LNCAP (cell line): ENCODE measurements around the gene SLC4A1AP.

Experiments
- CTCF ChIP-seq: fragments of 450-650 bp; IDR thresholded peaks from 2 replicates; pipeline ENCODE4 v1.5.1; 2017; ENCODE audit warnings: mild to moderate bottlenecking

Gene SLC4A1AP

GRCh38 chr2:27709960-27710575, 46.4 kb downstream of the SLC4A1AP start:
- no peak for TF ChIP-seq CTCF

GRCh38 chr2:27710640-27711430, 47.1 kb downstream of the SLC4A1AP start:
- TF ChIP-seq CTCF, result no peak

- no peak for TF ChIP-seq CTCF
Observed at GRCh38 chr2:27711804-27712203, 48.1 kb downstream of the SLC4A1AP start.

GRCh38 chr2:27712522-27712921, 48.8 kb downstream of the SLC4A1AP start:
- TF ChIP-seq CTCF, result no peak

- TF ChIP-seq CTCF, result no peak
Observed at GRCh38 chr2:27713201-27713600, 49.5 kb downstream of the SLC4A1AP start.

GRCh38 chr2:27714053-27714452, 50.4 kb downstream of the SLC4A1AP start:
- no peak for TF ChIP-seq CTCF

GRCh38 chr2:27714851-27715291, 51.2 kb downstream of the SLC4A1AP start:
- TF ChIP-seq CTCF, result no peak
